ENCODE results near the gene SIRT7.

SIRT7 gene

DNA sequence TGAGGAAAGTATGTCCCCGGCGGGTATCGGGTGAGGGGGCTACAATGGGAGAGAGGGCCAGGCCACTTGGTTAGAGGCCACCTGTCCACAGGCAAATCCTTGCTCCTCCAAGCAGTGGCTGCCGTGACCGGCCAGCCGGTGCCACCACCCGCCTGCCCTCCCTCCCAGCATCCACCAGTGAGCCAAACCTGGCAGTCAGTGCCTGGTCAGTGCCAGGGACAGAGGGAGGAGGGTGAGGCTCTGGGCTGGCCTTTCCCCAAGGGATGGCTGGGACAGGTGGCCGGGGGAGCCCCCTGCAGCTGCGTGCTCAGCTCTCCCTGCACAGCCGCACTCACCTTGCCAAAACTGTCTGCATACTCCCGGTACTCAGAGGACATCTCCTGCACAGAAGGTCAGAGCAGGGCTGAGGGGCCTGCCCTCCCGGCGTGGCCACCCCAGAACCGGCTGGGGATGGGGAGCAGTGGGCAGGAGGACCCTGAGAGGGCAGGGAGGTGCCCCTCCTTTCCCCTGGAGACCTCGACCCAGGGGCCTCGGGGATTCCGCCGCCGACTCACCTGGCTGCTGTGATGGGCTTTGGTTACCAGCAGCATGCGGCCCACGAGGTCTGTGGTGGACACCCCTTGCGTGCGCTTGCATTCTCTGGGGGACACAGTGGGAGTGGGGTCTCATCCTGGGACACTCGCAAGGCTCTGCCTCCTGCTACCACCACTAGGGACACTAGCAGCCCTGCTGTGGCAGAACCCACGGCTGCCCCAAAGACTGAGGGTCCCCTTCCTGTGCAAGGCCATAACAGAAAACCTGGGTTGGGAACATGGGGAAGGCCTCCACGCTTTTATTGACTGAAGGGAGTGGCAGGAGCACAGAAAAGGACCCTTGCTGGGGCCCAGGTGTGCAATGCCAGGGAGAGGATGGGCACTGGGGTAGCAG lies 10.5 kb downstream of the SIRT7 start:
- DNase-seq (ENCODE audit: low read depth in 2 of 2, low spot score in 1 of 2): no peak

GRCh38 chr17:81906476-81907218 lies 11.3 kb downstream of the SIRT7 start:
- no peak for DNase-seq (ENCODE audit: low read depth in 2 of 2, low spot score in 1 of 2)

GRCh38 chr17:81905993-81906392 lies 12.0 kb downstream of the SIRT7 start:
- DNase-seq (ENCODE audit: low read depth in 2 of 2, low spot score in 1 of 2): no peak

GRCh38 chr17:81905424-81905875 lies 12.5 kb downstream of the SIRT7 start:
- no peak for DNase-seq (ENCODE audit: low read depth in 2 of 2, low spot score in 1 of 2)

GRCh38 chr17:81904600-81905423 lies 13.2 kb downstream of the SIRT7 start:
- no peak for DNase-seq (ENCODE audit: low read depth in 2 of 2, low spot score in 1 of 2)

DNA sequence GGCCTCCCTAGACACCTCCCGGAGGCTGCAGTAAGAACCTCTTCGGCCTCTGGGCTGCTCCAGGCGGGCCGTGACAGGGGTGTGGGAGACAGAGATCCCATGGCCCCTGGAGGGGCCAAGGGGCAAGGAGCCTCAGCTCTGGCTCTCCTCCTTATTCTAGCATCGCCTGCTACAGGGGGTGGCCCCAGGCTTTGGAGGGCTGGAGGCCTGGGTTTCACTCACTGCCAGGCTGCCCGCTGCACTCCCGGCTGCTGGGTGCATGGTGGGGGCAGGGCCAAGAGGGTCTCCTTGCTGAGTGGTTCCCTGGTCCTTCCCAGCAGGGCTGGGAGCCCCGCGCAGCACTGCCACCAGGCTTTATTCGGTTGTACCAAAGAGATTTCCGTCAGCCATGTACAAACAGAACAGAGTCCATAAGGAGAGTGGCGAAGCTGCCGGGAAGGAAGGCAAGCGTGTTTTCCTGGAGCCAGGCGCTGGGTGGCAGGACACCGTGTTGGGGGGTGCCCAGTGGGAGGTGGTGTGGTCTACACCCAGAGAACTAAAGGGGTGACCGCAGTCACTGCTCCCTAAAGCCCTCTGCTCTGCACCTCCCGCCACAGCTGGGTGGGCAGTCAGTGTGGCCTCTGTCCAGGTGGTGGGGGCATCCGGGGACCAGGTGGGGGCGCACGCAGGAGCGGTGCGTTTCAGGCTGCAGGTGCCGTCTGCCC lies 13.9 kb downstream of the SIRT7 start:
- DNase-seq (ENCODE audit: low read depth in 2 of 2, low spot score in 1 of 2): no peak

DNA sequence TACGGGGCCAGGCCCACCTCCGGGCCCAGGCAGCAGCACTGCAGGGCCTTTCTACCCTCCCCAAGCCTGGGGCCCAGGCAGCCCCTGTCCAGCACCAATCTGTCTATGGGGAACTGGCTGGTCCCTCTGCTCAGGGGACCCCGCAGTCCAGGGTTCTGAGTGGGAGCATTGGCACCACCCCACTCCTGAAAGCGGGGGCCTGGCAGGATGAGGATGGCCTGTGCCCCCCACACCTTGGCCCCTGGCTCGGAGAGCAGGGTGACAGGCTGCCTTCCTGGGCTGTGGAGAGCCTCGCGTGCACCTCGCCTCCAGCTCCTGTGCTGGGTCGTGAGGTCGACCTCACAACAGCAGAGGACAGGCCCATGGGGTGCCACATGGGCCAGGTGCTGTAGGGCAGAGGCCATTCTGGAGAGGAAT lies 14.6 kb downstream of the SIRT7 start:
- DNase-seq (ENCODE audit: low read depth in 2 of 2, low spot score in 1 of 2): no peak

GRCh38 chr17:81902653-81903414 lies 15.1 kb downstream of the SIRT7 start:
- DNase-seq (ENCODE audit: low read depth in 2 of 2, low spot score in 1 of 2): no peak

DNA sequence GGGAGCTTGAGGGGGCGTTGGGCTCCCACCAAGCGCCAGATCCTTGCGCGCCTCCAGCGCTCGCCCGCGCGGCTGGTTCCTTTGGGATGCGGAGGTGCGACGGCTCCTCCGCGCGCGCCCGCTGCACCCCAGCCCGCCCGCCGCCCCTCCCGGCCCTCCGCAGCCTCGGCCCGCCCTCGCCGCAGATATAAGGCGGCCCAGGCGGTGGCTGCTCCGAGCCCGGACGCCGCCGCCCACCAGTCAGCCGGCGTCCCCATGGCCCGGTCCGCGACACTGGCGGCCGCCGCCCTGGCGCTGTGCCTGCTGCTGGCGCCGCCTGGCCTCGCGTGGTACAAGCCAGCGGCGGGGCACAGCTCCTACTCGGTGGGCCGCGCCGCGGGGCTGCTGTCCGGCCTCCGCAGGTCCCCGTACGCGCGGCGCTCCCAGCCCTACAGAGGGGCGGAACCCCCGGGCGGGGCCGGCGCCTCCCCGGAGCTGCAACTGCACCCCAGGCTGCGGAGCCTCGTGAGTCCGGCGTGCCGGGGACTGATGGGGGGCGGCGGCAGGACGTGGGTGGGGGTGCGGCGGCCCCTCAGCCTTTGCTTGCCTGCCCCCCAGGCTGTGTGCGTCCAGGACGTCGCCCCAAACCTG lies 15.8 kb downstream of the SIRT7 start, which contains the start of gene NPB:
Gene NPB, plus strand, starts transcription at position 216 of the 630 bp plus-strand sequence. Its CDS starts 40 bp downstream, at position 256.
- no peak for DNase-seq (ENCODE audit: low read depth in 2 of 2, low spot score in 1 of 2)

GRCh38 chr17:81901167-81902022 lies 16.6 kb downstream of the SIRT7 start:
- DNase-seq (ENCODE audit: low read depth in 2 of 2, low spot score in 1 of 2): no peak

DNA sequence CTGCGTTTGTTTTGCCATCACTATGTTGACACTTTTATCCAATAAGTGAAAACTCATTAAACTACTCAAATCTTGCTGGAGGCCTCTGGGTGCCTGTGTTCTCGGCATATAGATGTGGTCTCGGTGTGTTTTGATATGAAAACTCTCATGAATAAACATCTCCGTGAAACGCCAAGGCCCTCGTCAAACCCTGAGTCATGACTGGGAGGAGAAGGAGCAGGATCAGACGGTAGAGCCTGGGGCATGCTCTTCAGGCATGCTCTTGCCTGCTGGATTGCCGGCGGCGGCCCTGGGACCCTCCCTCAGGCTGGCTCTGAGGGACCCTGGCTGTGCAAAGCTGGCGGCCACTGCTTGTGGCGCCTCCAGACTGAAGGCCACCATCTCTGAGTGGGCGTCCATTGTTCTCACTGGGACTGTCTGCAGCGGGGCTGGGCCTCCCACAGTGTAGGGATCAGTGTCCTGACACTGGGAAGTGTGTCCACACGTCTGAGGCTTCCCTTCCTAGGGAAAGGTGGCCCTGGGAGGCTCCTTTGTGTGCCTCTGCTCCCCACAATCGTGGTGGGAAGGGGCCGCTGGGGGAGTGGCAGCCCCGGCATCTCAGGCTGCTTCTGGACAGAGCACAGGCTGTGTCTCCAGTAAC lies 17.7 kb downstream of the SIRT7 start:
- DNase-seq (ENCODE audit: low read depth in 2 of 2, low spot score in 1 of 2): no peak

- DNase-seq (ENCODE audit: low read depth in 2 of 2, low spot score in 1 of 2): no peak
Observed at GRCh38 chr17:81899514-81900166, 18.3 kb downstream of the SIRT7 start.

GRCh38 chr17:81898885-81899284 lies 19.1 kb downstream of the SIRT7 start:
- no peak for DNase-seq (ENCODE audit: low read depth in 2 of 2, low spot score in 1 of 2)

DNA sequence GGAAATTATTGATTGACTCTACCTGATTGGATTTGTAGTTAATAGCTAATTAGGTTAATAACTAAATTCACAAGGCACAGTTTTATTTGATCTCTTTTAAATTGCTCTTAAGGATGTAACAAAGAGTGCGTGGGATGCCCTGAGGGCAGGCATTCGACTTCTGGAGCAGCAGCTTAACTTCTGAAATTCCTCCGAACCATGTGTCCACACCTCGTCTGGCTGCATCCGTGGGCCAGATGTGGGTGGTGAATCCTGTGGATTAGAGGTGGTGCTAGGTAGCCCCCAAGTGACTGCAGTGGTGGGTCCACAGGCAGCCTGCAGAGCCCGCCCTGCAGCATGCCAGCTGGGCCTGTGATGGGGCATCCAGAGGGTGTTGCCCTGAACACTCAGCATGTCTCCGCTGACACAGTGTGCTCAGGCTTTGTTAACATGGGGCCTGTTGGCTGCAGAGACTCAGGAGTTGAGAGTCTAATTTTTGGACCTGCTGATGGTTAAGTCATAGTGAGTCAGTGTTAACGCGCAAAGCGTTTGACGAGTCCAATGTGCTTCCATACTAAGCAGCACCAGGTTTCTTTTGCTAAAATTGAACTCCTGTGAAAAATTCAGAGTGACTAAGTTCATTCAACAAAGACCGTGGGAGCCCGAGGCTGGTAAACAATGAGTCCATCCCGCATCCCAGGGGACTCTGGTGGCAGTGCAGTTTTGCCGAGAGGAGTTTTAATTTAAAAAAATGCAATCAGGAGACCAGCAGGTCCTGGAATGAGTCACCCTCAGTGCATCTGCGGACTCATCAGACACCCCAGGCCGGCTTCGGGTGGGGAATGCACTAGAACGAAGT lies 19.7 kb downstream of the SIRT7 start:
- no peak for DNase-seq (ENCODE audit: low read depth in 2 of 2, low spot score in 1 of 2)

DNA sequence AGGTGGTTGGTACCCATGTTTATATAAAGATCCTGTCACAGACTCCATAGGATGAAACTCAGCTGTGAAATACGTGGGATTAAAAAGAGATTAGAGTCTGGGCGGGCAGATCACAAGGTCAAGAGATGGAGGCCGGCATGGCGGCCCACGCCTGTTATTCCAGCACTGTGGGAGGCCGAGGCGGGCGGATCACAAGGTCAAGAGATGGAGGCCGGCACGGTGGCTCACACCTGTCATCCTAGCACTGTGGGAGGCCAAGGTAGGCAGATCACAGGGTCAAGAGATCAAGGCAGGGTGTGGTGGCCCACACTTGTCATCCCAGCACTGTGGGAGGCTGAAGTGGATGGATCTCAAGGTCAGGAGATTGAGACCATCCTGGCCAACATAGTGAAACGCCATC lies 22.6 kb downstream of the SIRT7 start:
- DNase-seq (ENCODE audit: low read depth in 2 of 2, low spot score in 1 of 2): no peak

- DNase-seq (ENCODE audit: low read depth in 2 of 2, low spot score in 1 of 2): no peak
Observed at GRCh38 chr17:81891303-81891552, 26.7 kb downstream of the SIRT7 start.
